Measurements from ENCODE around the gene INS. TPM values are rescaled to one million over a fixed set of nuclear protein-coding genes. Genes with fewer than 3 reads are reported as not detected.

The INS gene
- polyA plus RNA-seq, 1 experiment: not detected

DNA sequence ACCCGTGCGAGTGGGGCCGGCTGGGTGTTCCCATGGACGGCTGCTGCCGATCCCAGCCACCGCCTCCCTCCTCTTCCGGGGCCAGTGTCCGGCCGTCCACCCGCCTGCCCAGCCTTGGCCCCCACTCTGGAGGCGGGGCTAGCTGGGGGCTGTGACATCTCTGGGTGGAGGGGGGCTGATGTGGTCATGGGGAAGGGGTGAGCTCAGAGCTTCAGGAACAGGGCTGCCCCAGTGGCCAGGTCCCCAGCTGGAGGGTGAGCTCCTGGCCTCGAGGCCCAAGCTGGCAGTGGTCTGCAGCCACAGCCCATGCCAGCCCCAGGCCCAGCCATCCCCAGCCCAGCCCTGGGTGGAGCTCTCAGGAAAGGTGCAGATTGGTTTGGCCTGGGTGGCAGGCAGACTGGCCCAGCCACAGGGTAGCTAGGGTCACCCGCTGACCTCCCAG, 2.7 kb downstream of the INS start:
- no peak for DNase-seq (ENCODE audit: low read depth)
- no peaks in the 10 kb centered on the region for H3K36me3 ChIP-seq (ENCODE audit: control insufficient read depth, insufficient read depth, low read length)
- POLR2A ChIA-PET: no interaction called here
- TF ChIP-seq, protein P1, sequence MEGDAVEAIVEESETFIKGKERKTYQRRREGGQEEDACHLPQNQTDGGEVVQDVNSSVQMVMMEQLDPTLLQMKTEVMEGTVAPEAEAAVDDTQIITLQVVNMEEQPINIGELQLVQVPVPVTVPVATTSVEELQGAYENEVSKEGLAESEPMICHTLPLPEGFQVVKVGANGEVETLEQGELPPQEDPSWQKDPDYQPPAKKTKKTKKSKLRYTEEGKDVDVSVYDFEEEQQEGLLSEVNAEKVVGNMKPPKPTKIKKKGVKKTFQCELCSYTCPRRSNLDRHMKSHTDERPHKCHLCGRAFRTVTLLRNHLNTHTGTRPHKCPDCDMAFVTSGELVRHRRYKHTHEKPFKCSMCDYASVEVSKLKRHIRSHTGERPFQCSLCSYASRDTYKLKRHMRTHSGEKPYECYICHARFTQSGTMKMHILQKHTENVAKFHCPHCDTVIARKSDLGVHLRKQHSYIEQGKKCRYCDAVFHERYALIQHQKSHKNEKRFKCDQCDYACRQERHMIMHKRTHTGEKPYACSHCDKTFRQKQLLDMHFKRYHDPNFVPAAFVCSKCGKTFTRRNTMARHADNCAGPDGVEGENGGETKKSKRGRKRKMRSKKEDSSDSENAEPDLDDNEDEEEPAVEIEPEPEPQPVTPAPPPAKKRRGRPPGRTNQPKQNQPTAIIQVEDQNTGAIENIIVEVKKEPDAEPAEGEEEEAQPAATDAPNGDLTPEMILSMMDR (IDR thresholded peaks at IDR 0.05; ENCODE audit: insufficient read depth, low read depth, low read length): no peak
- CTCF ChIA-PET: interaction anchor here (0.6 to 21.8 kb wide), 11 partner anchors 10 to 506 kb away, joined by 3 to 1066 read pairs (median 4); partner anchors contain the start of gene SYT8
- no peaks in the 10 kb centered on the region for H3K27me3 ChIP-seq (ENCODE audit: control insufficient read depth, insufficient read depth, low read length)
- no peak overlapping the region for H3K4me3 ChIP-seq (ENCODE audit: low read depth, low read length)

DNA sequence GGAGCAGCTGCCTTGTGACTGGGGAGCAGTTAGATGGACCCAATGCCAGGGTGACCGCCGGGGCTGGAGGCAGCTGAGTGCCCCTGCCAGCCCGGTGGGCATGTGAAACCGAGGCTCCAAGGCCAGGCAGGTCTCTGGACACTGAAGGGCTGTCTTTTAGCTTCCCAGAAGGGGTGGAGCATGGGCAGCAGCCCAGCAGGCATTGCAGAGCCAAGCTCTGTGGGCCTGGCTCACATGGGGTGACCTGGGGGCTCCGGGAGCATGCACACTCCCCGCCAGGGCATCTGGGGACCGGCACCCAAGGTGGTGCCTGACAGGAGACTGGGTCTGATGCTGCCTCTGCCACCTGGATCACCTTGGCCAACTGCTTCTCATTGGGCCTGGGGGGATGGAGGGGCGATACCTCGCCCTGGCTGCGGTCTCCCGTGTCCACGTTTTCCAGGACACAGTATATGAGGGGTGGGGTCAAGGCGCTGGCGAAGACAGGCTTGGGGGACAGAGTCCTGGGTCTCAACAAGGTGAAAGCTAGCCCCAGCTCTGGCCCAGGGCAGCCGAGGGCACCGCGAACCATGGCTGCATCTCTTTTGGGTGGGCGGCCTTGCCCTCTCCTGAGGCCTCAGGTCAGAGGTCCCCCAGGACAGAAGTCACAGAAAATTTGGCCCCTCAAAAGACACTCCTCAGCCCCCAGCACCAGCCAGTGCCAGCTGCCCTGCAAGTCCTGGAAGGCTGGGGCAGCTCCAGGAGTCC, 3.5 kb downstream of the INS start:
- Histone ChIP-seq H3K36me3 (ENCODE audit: control insufficient read depth, insufficient read depth, low read length) (no peaks in the 10 kb centered on the region), H3K27me3 (ENCODE audit: control insufficient read depth, insufficient read depth, low read length) (no peaks in the 10 kb centered on the region), H3K4me3 (ENCODE audit: low read depth, low read length) (no peak overlapping the region)
- CTCF ChIA-PET: interaction anchor here (0.7 to 21.8 kb wide), 17 partner anchors 9 to 505 kb away, joined by 3 to 1066 read pairs (median 5); partner anchors contain the start of gene SYT8
- POLR2A ChIA-PET: no interaction called here
- TF ChIP-seq, protein P1 (IDR thresholded peaks at IDR 0.05; ENCODE audit: insufficient read depth, low read depth, low read length): no peak
- DNase-seq (ENCODE audit: low read depth): no peak

DNA sequence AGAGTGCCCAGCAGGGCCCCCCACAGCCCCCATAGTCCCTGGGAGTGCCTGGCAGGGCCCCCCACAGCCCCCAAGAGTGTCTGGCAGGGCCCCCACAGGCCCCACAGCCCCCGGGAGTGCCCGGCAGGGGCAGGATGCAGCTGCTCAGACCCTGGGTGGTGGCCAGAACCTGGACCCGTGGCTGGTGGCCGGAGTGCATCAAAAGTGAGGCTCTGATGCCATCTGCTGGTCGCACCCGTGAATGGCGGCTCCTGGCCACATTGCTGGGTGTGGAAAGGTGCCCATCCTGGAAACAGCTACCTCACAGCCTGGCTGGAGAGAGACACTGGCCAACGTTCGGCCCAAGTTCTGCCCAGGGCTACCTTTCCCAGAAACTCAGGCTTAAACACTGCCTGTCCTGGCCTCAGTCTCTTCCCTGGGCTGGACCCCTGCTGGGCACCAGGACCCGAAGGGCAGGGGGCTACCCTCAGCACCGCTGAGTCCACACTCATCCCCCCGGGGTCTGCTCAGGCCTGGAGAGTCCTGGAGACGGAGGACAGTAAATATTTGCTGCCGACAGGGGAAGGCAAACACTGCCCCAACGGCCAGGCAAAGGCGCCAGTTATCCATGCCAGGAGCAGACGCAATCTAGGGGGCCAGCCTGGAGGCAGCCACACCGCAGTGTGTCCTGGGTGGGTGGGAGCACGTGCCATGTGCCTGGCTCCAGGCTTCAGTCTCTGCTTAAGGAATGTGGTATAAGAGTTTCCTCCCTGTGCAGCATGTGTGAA, 4.4 kb downstream of the INS start:
- ChIA-PET CTCF (interaction anchor here (0.6 to 21.8 kb wide), 31 partner anchors 10 to 504 kb away, joined by 3 to 1066 read pairs (median 4); partner anchors contain the start of gene SYT8), POLR2A (no interaction called here)

DNA sequence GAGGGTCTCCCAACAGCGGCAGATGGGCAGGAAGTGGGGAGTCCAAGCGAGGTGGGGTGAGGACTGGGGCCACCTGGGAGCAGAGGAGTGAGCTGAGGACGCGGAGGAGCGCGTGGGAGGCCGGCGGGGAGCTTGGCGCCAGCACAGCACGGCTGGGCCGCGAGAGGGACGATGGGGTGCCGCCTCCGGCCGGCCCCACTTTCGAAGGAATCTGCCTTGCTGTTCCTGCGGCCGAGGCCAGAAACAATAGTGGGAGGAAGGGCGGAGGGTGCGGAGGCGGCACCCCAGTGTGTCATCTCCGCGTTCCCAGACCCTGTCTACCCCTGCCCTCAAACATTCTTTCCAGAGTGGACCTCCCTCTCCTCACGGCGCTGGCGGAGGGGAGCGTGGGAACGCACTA, 5.5 kb downstream of the INS start:
- Histone ChIP-seq H3K4me3 (ENCODE audit: low read depth, low read length) (no peak overlapping the region), H3K27me3 (ENCODE audit: control insufficient read depth, insufficient read depth, low read length) (peaks cover 3% of the 10 kb centered on the region), H3K36me3 (ENCODE audit: control insufficient read depth, insufficient read depth, low read length) (no peaks in the 10 kb centered on the region)
- ChIA-PET POLR2A (no interaction called here), CTCF (interaction anchor here (0.6 to 21.8 kb wide), 21 partner anchors 9 to 969 kb away, joined by 3 to 1066 read pairs (median 5); partner anchors contain the start of gene SYT8)
- no peak for DNase-seq (ENCODE audit: low read depth)
- TF ChIP-seq, protein P1 (IDR thresholded peaks at IDR 0.05; ENCODE audit: insufficient read depth, low read depth, low read length): no peak

More for the DNA sequence above, 4.4 kb downstream of the INS start:
- DNase-seq (ENCODE audit: low read depth): no peak
- TF ChIP-seq, protein P1 (IDR thresholded peaks at IDR 0.05; ENCODE audit: insufficient read depth, low read depth, low read length): peak; percentile 84
- H3K4me3 ChIP-seq (ENCODE audit: low read depth, low read length): no peak overlapping the region
- H3K27me3 ChIP-seq (ENCODE audit: control insufficient read depth, insufficient read depth, low read length): no peaks in the 10 kb centered on the region; the same call in 1 of the 2 replicates
- no peaks in the 10 kb centered on the region for H3K36me3 ChIP-seq (ENCODE audit: control insufficient read depth, insufficient read depth, low read length)

DNA sequence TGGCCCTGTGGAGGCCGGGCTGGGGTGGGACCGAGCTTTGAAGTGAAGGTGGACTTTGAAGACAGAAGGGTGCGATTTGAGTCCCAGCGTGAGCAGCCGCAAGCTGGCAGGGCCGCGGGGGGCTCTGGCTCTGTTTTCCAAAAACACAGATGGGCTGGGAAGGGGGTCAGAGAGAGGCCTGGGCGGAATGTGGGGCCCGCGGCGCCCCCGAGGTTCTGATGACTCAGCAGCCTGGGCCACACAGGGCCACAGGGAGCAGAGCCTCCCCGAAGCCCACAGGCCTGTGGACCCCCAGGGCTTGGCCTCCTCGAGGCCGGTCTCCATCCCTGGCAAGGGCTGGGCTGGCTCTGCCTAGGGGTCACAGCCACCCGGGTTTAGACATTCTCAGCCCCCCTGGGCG, 6.1 kb downstream of the INS start:
- H3K36me3 ChIP-seq (ENCODE audit: control insufficient read depth, insufficient read depth, low read length): no peaks in the 10 kb centered on the region
- ChIA-PET POLR2A (no interaction called here), CTCF (interaction anchor here (0.6 to 21.8 kb wide), 12 partner anchors 8 to 968 kb away, joined by 3 to 1066 read pairs (median 8); partner anchors contain the start of gene SYT8)
- no peak for DNase-seq (ENCODE audit: low read depth)
- TF ChIP-seq, protein P1 (IDR thresholded peaks at IDR 0.05; ENCODE audit: insufficient read depth, low read depth, low read length): no peak
- peaks cover 5% of the 10 kb centered on the region for H3K27me3 ChIP-seq (ENCODE audit: control insufficient read depth, insufficient read depth, low read length)
- no peak overlapping the region for H3K4me3 ChIP-seq (ENCODE audit: low read depth, low read length)
